Activated CD4-positive, alpha-beta memory T cell treated with anti-CD3 and anti-CD28 coated beads for 36 hours (primary cell): ENCODE measurements around the gene TLCD1. TPM values are rescaled to one million over a fixed set of nuclear protein-coding genes. Genes with fewer than 3 reads are reported as not detected.
A peak's percentile ranks its signal among the peaks of the same experiment; 100 is the strongest.

Experiments
- CTCF ChIA-PET: fragments of 350-600 bp; sonication (Branson Sonifier 250); formaldehyde crosslinking; loops from one replicate; lab custom pipeline; 2021; ENCODE audit warnings: antibody characterized with exemption, inconsistent platforms; lab: Charles Lee
- POLR2A ChIA-PET: fragments of 350-600 bp; sonication (Branson Sonifier 250); formaldehyde crosslinking; loops from one replicate; lab custom pipeline; 2021; ENCODE audit warnings: antibody characterized with exemption; lab: Charles Lee
- DNase-seq: peaks from one replicate; pipeline ENCODE4 v3.0.0-alpha.2; 2020
- H3K27ac Mint-ChIP-seq: one replicate; pipeline ENCODE4 v1.8.0; 2021; ENCODE audit warnings: mixed read lengths
- H3K27me3 Mint-ChIP-seq: one replicate; pipeline ENCODE4 v1.8.0; 2021; ENCODE audit warnings: mixed read lengths
- H3K36me3 Mint-ChIP-seq: one replicate; pipeline ENCODE4 v1.8.0; 2021; ENCODE audit warnings: mixed read lengths
- H3K4me1 Mint-ChIP-seq: one replicate; pipeline ENCODE4 v1.8.0; 2021; ENCODE audit warnings: low read depth, mixed read lengths
- H3K4me3 Mint-ChIP-seq: one replicate; pipeline ENCODE4 v1.8.0; 2021; ENCODE audit warnings: mild to moderate bottlenecking, mixed read lengths
- H3K9me3 Mint-ChIP-seq: one replicate; pipeline ENCODE4 v1.8.0; 2021; ENCODE audit warnings: mixed read lengths
- intact Hi-C: fragments of 100-400 bp; cut with micrococcal nuclease; formaldehyde crosslinking; loops from one replicate; pipeline ENCODE4 v1.15.1; 2023
- total RNA-seq, 2 experiments: library from RNA; stranded (reverse); gene quantifications; one replicate each; pipeline ENCODE4 v1.2.3, GENCODE V29; 2021

The TLCD1 gene
- total RNA-seq, 2 experiments from 2014 or later, result 9.1 to 9.5 TPM

DNA sequence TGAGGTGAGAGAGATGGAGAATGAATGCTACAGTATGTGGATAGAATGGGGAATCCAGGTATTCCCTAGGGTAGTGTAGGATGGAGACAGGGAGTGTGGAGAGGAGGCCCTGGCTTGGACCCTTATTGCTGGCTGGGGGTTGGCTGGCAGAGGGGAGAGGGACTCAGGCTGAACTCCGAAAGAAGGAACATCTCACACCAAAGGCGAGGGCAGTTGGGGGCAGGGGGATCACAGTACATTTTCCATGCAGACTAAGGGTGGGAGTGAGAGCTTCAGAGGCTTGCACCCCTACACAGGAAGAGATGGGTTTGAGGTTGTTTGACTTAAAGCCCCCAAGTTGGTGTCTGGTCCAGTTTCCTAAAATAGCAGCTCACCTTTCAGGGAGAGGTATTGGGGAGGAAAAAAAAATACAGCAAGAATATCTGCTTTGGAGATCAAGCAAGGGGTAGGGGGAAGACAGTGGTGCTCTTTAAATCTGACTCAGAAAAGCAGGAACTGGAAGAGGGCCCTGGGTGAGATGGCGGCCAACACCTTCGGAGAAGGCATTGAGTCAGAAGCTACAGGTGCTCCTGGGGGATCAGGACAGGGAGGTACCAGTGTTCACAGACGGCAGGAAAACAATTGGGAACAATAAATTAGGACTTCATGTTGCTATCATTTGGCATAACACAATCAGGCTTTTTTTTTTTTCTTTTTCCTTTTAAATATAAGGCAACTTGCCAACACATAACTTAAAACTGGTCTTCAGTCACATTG lies 30.2 kb upstream of the TLCD1 start:
- POLR2A ChIA-PET, result no interaction called here
- peaks cover 15% of the 10 kb centered on the region for H3K36me3 Mint-ChIP-seq
- no peaks in the 10 kb centered on the region for H3K9me3 Mint-ChIP-seq
- CTCF ChIA-PET, result interaction anchor here (0.7 to 1.8 kb wide), 2 partner anchors 11 to 30 kb away, joined by 4 to 7 read pairs; partner anchors contain the start of gene TLCD1
- H3K4me3 Mint-ChIP-seq, result no peak overlapping the region
- no peak overlapping the region for H3K27ac Mint-ChIP-seq
- H3K4me1 Mint-ChIP-seq, result no peaks in the 10 kb centered on the region
- no peak for DNase-seq
- no peaks in the 10 kb centered on the region for H3K27me3 Mint-ChIP-seq
- intact Hi-C loops, result no loop called here

DNA sequence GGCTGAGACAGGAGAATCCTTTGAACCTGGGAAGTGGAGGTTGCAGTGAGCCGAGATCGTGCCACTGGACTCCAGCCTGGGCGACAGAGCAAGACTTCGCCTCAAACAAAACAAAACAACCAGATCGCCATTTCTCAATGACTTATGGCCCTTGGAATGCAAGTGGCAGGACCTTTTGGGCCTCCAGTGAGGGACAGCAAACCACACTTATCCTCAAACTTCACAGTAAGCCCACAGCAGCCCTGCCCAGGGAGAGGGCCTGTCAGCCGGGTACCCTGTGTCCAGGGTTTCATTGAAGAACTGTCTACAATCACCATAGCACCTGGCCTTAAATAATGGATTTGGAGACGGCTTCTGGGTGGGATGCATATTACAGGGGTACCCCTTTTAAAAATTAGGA lies 29.5 kb upstream of the TLCD1 start:
- H3K36me3 Mint-ChIP-seq, result peaks cover 19% of the 10 kb centered on the region
- POLR2A ChIA-PET, result no interaction called here
- H3K27ac Mint-ChIP-seq, result no peak overlapping the region
- H3K27me3 Mint-ChIP-seq, result no peaks in the 10 kb centered on the region
- CTCF ChIA-PET, result no interaction called here
- no peaks in the 10 kb centered on the region for H3K9me3 Mint-ChIP-seq
- DNase-seq, result no peak
- intact Hi-C loops, result no loop called here
- H3K4me3 Mint-ChIP-seq, result no peak overlapping the region
- no peaks in the 10 kb centered on the region for H3K4me1 Mint-ChIP-seq

DNA sequence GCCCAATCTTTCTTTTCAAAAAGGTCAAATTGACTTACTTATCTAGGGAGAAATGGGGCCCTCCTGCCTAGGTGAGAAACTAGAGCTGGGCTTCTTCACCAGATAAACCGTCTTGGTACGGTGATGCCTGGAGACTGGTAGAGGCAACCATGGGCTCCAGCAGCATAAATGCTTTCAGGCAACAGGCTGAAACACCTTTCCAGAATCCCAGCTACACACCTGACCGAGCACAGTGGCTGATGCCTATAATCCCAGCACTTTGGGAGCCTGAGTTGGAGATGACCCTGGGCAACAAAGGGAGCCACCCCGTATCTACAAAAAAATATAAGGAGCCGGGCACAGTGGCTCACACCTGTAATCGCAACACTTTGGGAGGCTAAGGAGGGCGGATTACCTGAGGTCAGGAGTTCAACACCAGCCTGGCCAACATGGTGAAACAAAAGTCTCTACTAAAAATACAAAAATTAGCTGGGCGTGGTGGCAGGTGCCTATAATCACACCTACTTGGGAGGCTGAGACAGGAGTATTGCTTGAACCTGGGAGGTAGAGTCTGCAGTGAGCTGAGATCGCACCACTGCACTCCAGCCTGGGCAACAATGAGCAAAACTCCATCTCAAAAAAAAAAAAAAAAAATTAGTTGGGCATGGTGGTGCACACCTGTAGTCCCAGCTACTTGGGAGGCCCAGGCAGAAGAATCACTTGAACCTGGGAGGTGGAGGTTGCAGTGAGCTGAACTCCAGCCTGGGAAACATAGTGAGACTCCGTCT lies 25.8 kb upstream of the TLCD1 start:
- intact Hi-C loops, result no loop called here
- Mint-ChIP-seq H3K4me3 (no peak overlapping the region), H3K36me3 (peaks cover 29% of the 10 kb centered on the region), H3K27me3 (no peaks in the 10 kb centered on the region), H3K9me3 (no peaks in the 10 kb centered on the region), H3K4me1 (peaks cover 15% of the 10 kb centered on the region), H3K27ac (no peak overlapping the region)
- ChIA-PET POLR2A (interaction anchor here (0.6 to 13.5 kb wide), 6 partner anchors 11 to 543 kb away, joined by 3 to 202 read pairs (median 4); partner anchors contain the start of genes NEK8 and TLCD1), CTCF (interaction anchor here (0.6 to 16.9 kb wide), 10 partner anchors 12 to 365 kb away, joined by 3 to 632 read pairs (median 3); partner anchors contain the start of genes NEK8, RPL23A and TLCD1)
- DNase-seq, result no peak

DNA sequence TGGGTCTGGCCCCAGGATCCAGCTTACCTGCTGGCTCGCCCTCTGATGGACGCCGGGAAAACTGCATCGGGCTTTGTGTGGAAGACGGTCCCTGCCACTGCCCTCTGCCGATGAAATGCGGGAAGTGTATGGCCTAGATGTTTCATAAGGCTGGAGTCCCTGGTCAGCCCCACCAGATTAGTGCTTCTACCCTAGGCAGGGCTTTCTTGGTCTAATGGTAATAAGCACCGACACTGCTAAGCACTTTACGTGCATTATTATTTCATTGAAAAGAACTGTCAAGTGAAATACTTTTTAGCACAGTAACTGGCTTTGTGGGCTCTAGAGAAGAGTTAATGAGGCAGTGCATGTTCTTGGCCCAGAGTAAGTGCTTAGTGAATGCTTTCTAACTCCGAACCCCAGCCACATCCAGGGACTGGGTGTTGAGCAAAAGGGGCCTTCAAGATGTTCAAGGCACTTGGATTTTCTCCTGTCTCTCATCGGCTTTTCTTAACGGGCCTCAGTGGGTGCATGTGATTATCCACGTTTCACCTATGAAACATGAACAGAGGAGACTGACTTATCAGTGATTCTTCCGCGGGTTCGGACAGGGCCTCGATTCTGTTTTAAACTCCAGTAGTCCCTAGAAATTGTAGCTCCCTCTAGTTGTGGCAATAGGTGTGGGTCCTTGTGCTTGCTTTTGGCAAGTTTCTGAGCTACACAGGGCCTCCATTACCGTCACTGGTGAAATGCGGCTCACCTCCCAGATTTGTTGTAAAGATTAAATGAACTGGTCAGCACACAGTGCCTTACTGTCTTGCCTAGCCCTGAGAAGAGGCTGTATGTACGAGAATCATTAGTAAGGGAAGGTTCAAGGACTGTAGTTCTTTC lies 24.4 kb upstream of the TLCD1 start:
- CTCF ChIA-PET, result interaction anchor here (0.6 to 16.9 kb wide), 33 partner anchors 9 to 998 kb away, joined by 3 to 632 read pairs (median 4); partner anchors contain the start of genes DHRS13, FAM222B, NEK8 and PROCA1
- DNase-seq, result peak; percentile 94
- Mint-ChIP-seq H3K27ac (peak overlapping the region; percentile 42), H3K4me3 (no peak overlapping the region), H3K9me3 (no peaks in the 10 kb centered on the region), H3K36me3 (peaks cover 35% of the 10 kb centered on the region), H3K4me1 (peaks cover 26% of the 10 kb centered on the region), H3K27me3 (no peaks in the 10 kb centered on the region)
- POLR2A ChIA-PET, result interaction anchor here (0.7 to 13.5 kb wide), 6 partner anchors 9 to 544 kb away, joined by 3 to 202 read pairs (median 3); partner anchors contain the start of genes NEK8 and TLCD1
- intact Hi-C loops, result loop anchor here (1.0 kb wide), 1 partner anchor 23 kb away; no protein-coding TSS in a partner anchor

DNA sequence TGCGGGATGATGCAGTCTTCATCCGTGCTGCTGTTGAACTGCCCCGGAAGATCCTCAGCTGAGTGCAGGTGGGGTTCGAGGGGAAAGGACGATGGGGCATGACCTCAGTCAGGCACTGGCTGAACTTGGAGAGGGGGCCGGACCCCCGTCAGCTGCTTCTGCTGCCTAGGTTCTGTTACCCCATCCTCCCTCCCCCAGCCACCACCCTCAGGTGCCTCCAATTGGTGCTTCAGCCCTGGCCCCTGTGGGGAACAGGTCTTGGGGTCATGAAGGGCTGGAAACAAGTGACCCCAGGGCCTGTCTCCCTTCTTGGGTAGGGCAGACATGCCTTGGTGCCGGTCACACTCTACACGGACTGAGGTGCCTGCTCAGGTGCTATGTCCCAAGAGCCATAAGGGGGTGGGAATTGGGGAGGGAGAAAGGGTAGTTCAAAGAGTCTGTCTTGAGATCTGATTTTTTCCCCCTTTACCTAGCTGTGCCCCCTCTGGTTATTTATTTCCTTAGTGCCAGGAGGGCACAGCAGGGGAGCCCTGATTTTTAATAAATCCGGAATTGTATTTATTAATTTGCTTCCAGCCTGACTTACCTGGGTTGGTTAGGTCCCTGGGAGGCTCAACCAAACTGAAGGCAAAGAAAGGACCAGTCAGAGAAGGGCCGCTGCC lies 23.6 kb upstream of the TLCD1 start:
- Mint-ChIP-seq H3K4me3 (no peak overlapping the region), H3K27me3 (no peaks in the 10 kb centered on the region), H3K27ac (peak overlapping the region; percentile 42), H3K36me3 (peaks cover 40% of the 10 kb centered on the region), H3K9me3 (no peaks in the 10 kb centered on the region), H3K4me1 (peaks cover 26% of the 10 kb centered on the region)
- ChIA-PET POLR2A (interaction anchor here (1.1 to 13.5 kb wide), 3 partner anchors 8 to 28 kb away, joined by 3 to 202 read pairs (median 3); partner anchors contain the start of genes NEK8 and TLCD1), CTCF (interaction anchor here (0.6 to 16.9 kb wide), 30 partner anchors 9 to 999 kb away, joined by 3 to 632 read pairs (median 4); partner anchors contain the start of genes FAM222B, NEK8, PROCA1 and RPL23A)
- intact Hi-C loops, result loop anchor here (1.0 kb wide), 1 partner anchor 22 kb away; no protein-coding TSS in a partner anchor
- DNase-seq, result no peak

DNA sequence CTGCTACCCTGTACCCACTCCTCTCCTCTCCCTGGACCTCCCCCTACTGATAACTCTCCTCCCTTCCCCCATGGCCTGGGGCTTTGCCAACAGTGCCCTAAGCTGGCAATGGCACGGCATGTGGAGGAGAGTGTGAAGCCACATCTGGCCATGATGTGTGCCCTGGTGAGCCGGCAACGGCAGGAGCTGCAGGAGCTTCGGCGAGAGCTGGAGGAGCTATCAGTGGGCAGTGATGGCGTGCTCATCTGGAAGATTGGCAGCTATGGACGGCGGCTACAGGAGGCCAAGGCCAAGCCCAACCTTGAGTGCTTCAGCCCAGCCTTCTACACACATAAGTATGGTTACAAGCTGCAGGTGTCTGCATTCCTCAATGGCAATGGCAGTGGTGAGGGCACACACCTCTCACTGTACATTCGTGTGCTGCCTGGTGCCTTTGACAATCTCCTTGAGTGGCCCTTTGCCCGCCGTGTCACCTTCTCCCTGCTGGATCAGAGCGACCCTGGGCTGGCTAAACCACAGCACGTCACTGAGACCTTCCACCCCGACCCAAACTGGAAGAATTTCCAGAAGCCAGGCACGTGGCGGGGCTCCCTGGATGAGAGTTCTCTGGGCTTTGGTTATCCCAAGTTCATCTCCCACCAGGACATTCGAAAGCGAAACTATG lies 23.0 kb upstream of the TLCD1 start:
- peaks cover 26% of the 10 kb centered on the region for H3K4me1 Mint-ChIP-seq
- H3K27ac Mint-ChIP-seq, result peak overlapping the region; percentile 31
- no peak overlapping the region for H3K4me3 Mint-ChIP-seq
- no peak for DNase-seq
- peaks cover 42% of the 10 kb centered on the region for H3K36me3 Mint-ChIP-seq
- ChIA-PET POLR2A (interaction anchor here (1.1 to 13.5 kb wide), 2 partner anchors 23 to 28 kb away, joined by 3 to 202 read pairs; partner anchors contain the start of genes NEK8 and TLCD1), CTCF (interaction anchor here (0.6 to 16.9 kb wide), 12 partner anchors 8 to 384 kb away, joined by 3 to 632 read pairs (median 6); partner anchors contain the start of genes NEK8, PROCA1, RPL23A and TLCD1)
- no peaks in the 10 kb centered on the region for H3K9me3 Mint-ChIP-seq
- no peaks in the 10 kb centered on the region for H3K27me3 Mint-ChIP-seq
- intact Hi-C loops, result no loop called here

DNA sequence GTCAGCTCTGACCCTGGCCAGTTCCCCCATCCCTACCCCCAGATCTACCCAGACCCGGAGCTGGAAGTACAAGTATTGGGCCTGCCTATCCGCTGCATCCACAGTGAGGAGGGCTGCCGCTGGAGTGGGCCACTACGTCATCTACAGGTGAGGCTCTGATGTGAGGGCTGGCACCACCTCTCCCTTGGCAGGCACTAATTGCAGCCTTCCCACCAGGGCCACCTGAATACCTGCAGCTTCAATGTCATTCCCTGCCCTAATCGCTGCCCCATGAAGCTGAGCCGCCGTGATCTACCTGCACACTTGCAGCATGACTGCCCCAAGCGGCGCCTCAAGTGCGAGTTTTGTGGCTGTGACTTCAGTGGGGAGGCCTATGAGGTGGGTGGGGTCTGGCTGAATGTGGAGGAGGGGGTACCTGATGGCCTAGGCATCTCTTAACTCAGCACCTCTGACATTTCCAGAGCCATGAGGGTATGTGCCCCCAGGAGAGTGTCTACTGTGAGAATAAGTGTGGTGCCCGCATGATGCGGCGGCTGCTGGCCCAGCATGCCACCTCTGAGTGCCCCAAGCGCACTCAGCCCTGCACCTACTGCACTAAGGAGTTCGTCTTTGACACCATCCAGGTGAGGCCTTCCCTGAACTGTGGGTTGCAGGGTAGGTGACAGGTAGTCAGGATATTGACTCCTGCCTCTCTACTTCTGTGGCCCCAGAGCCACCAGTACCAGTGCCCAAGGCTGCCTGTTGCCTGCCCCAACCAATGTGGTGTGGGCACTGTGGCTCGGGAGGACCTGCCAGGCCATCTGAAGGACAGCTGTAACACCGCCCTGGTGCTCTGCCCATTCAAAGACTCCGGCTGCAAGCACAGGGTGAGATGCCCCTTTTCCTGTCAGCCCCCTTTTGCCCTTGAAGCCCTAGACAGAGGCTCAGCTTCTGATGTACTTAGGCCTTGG lies 22.0 kb upstream of the TLCD1 start:
- ChIA-PET CTCF (interaction anchor here (0.5 to 16.9 kb wide), 6 partner anchors 15 to 218 kb away, joined by 3 to 632 read pairs (median 4); partner anchors contain the start of genes NEK8, RPL23A and TLCD1), POLR2A (interaction anchor here (2.6 to 13.5 kb wide), 3 partner anchors 17 to 28 kb away, joined by 8 to 202 read pairs (median 10); partner anchors contain the start of genes NEK8, RPL23A and TLCD1)
- peaks cover 42% of the 10 kb centered on the region for H3K36me3 Mint-ChIP-seq
- H3K27me3 Mint-ChIP-seq, result no peaks in the 10 kb centered on the region
- H3K27ac Mint-ChIP-seq, result peak overlapping the region; percentile 24
- no peaks in the 10 kb centered on the region for H3K9me3 Mint-ChIP-seq
- intact Hi-C loops, result no loop called here
- no peak for DNase-seq
- peaks cover 28% of the 10 kb centered on the region for H3K4me1 Mint-ChIP-seq
- no peak overlapping the region for H3K4me3 Mint-ChIP-seq

DNA sequence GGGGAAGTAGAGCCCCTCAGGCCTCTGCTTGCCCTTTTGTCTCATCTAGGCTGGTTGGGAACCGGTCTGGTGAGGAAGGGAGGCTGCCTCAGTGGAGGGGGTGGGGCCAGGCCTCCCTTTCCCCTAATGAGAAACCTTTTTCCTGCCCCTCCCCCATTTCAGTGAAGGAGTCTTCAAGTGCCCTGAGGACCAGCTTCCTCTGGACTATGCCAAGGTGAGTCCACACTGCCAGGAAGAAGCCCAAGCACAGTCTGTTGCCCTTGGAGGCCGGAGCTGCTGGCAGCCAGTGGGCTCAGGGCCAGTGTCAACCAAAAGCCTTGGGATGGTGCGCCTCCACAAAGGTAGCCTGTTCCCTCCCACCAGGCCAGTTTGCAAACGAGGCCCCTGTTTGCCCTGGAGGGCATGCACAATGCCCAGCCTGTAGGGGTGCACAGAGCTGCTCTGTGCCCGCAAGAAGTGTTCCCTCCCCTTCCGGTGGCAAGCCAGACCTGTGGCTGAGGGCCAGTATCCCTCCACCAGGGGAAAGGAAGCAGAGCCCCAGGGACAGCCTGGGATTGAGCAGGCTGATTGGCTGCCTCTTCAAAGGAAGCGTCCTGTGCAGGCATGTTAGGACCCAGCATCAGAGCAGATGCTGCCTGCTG lies 21.1 kb upstream of the TLCD1 start:
- Mint-ChIP-seq H3K27ac (peak overlapping the region; percentile 24), H3K4me1 (peaks cover 30% of the 10 kb centered on the region), H3K27me3 (no peaks in the 10 kb centered on the region), H3K36me3 (peaks cover 39% of the 10 kb centered on the region), H3K9me3 (no peaks in the 10 kb centered on the region), H3K4me3 (no peak overlapping the region)
- ChIA-PET POLR2A (interaction anchor here (2.6 to 13.5 kb wide), 3 partner anchors 18 to 27 kb away, joined by 8 to 202 read pairs (median 10); partner anchors contain the start of genes NEK8, RPL23A and TLCD1), CTCF (interaction anchor here (0.5 to 16.9 kb wide), 6 partner anchors 16 to 62 kb away, joined by 3 to 632 read pairs (median 4); partner anchors contain the start of genes NEK8, RPL23A and TLCD1)
- intact Hi-C loops, result no loop called here
- DNase-seq, result no peak

DNA sequence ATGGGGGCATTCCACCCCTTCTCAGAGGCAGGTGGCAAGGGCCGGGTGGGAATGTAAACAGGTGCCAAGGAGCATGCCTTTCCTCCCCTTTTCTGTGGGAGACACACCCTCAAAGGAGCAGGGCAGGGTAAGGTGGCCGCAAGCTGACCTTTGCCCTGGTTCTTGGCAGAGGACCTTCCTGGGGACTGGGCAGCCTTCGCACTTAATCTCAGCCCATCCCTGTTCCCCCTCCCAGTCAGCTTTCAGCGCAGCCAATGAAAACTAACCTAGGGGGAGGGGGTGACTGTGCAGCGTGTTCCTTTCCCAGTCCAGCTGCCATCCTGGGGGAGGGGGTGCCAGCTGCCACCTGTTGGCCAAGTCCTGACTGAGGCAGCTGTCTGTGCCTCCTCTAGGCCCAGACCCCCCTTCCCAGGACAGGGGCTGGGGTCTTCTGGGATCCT lies 20.6 kb upstream of the TLCD1 start:
- Mint-ChIP-seq H3K36me3 (peaks cover 39% of the 10 kb centered on the region), H3K4me3 (peak overlapping the region; percentile 90), H3K27me3 (no peaks in the 10 kb centered on the region), H3K9me3 (no peaks in the 10 kb centered on the region), H3K4me1 (peaks cover 30% of the 10 kb centered on the region), H3K27ac (peak overlapping the region; percentile 89)
- DNase-seq, result no peak
- CTCF ChIA-PET, result interaction anchor here (1.0 to 16.9 kb wide), 4 partner anchors 17 to 28 kb away, joined by 3 to 632 read pairs (median 63); partner anchors contain the start of genes NEK8, RPL23A and TLCD1
- intact Hi-C loops, result no loop called here
- POLR2A ChIA-PET, result interaction anchor here (1.4 to 13.5 kb wide), 4 partner anchors 18 to 27 kb away, joined by 4 to 202 read pairs (median 9); partner anchors contain the start of genes NEK8, RPL23A and TLCD1
